Right renal pelvis (tissue), 4 donors: ENCODE results near the gene ATF2. TPM values are rescaled to one million over a fixed set of nuclear protein-coding genes. Genes with fewer than 3 reads are reported as not detected.
"Not testable (repeated sequence)": the region's sequence is repeated elsewhere in the genome, so short reads cannot be mapped to it uniquely, and the experiment has no call there.

Experiments used
- DNase-seq, 4 donors: peaks; one replicate each; pipeline ENCODE4 v3.0.0-alpha.2; 2013; ENCODE audit warnings: low read depth in 4 of 4, low spot score in 3 of 4, missing footprints in 1 of 4
- polyA plus RNA-seq, 4 donors: library from polyadenylated mRNA; unstranded; fragments of 120-200 nt; gene quantifications; one replicate each; pipeline ENCODE4 v1.2.1, GENCODE V29; 2013; ENCODE audit not compliant: insufficient read length in 4 of 4

ATF2 gene
- polyA plus RNA-seq, 4 donors, result 54.6 to 71.0 (median 67.4) TPM

- no peak for DNase-seq
Measured at GRCh38 chr2:175103191-175103590, 64.8 kb downstream of the ATF2 start.

- no peak for DNase-seq
Measured at GRCh38 chr2:175101514-175101913, 66.5 kb downstream of the ATF2 start.

GRCh38 chr2:175097297-175097696, 70.7 kb downstream of the ATF2 start:
- DNase-seq, result no peak

- DNase-seq, result not testable (repeated sequence)
Measured at GRCh38 chr2:175084117-175084516, 83.9 kb downstream of the ATF2 start.

GRCh38 chr2:175080479-175080878, 87.5 kb downstream of the ATF2 start:
- no peak for DNase-seq

GRCh38 chr2:175076272-175076671, 91.7 kb downstream of the ATF2 start:
- DNase-seq, result no peak

GRCh38 chr2:175074478-175074877, 93.5 kb downstream of the ATF2 start:
- DNase-seq, result no peak

GRCh38 chr2:175068534-175068933, 99.5 kb downstream of the ATF2 start:
- no peak for DNase-seq

- DNase-seq, result no peak
Measured at GRCh38 chr2:175066411-175066810, 101.6 kb downstream of the ATF2 start.

- DNase-seq, result no peak
Measured at GRCh38 chr2:175064797-175065196, 103.2 kb downstream of the ATF2 start.

- no peak for DNase-seq
Measured at GRCh38 chr2:175063741-175064140, 104.3 kb downstream of the ATF2 start.

GRCh38 chr2:175062787-175063585, 105.0 kb downstream of the ATF2 start:
- DNase-seq, result no peak

GRCh38 chr2:175057078-175057685, 110.8 kb downstream of the ATF2 start:
- no peak for DNase-seq

- DNase-seq, result no peak
Measured at GRCh38 chr2:175055993-175056392, 112.0 kb downstream of the ATF2 start.

GRCh38 chr2:175054340-175054739, 113.7 kb downstream of the ATF2 start:
- DNase-seq, result no peak

- no peak for DNase-seq
Measured at GRCh38 chr2:175049661-175050060, 118.3 kb downstream of the ATF2 start.

GRCh38 chr2:175048275-175048674, 119.7 kb downstream of the ATF2 start:
- DNase-seq, result no peak

GRCh38 chr2:175039490-175039889, 128.5 kb downstream of the ATF2 start:
- DNase-seq, result no peak

GRCh38 chr2:175039031-175039430, 129.0 kb downstream of the ATF2 start:
- DNase-seq, result no peak

GRCh38 chr2:175037941-175038340, 130.1 kb downstream of the ATF2 start:
- no peak for DNase-seq

- DNase-seq, result no peak
Measured at GRCh38 chr2:175036582-175037018, 131.4 kb downstream of the ATF2 start.

GRCh38 chr2:175035806-175036205, 132.2 kb downstream of the ATF2 start:
- no peak for DNase-seq
